Mesenchymal stem cell (in vitro differentiated cells and primary cell): ENCODE measurements around the gene ELMO1. TPM values are rescaled to one million over a fixed set of nuclear protein-coding genes. Genes with fewer than 3 reads are reported as not detected.

ENCODE experiments used
- DNase-seq: peaks from one replicate; pipeline ENCODE4 v3.0.0-alpha.2; 2013
- H2AFZ ChIP-seq: one replicate; pipeline ENCODE4 v1.6.1; 2013; ENCODE audit warnings: low read depth, mild to moderate bottlenecking, control low read depth, inconsistent platforms, low read length, moderate library complexity
- H2AK5ac ChIP-seq: 2 replicates; pipeline ENCODE4 v1.6.1; 2013; ENCODE audit warnings: low read length, moderate library complexity, mild to moderate bottlenecking, inconsistent platforms; ENCODE audit not compliant: severe bottlenecking
- H2BK120ac ChIP-seq: one replicate; pipeline ENCODE4 v1.6.1; 2013; ENCODE audit warnings: low read depth, mild to moderate bottlenecking, inconsistent platforms, low read length, moderate library complexity
- H2BK12ac ChIP-seq, 2 experiments: one replicate each; pipeline ENCODE4 v1.6.1; 2013; ENCODE audit warnings: inconsistent platforms in 2 of 2, low read length in 2 of 2, mild to moderate bottlenecking in 2 of 2, moderate library complexity in 2 of 2, control low read depth in 1 of 2
- H2BK15ac ChIP-seq: one replicate; pipeline ENCODE4 v1.6.1; 2013; ENCODE audit warnings: mild to moderate bottlenecking, low read depth, inconsistent platforms; ENCODE audit not compliant: poor library complexity, severe bottlenecking
- H2BK5ac ChIP-seq: 2 replicates; pipeline ENCODE4 v1.6.1; 2013; ENCODE audit warnings: low read depth, mild to moderate bottlenecking, low read length, control low read depth, inconsistent platforms; ENCODE audit not compliant: poor library complexity, severe bottlenecking
- H3K14ac ChIP-seq, 2 experiments: one replicate each; pipeline ENCODE4 v1.6.1; 2013; ENCODE audit warnings: inconsistent platforms in 2 of 2, low read length in 2 of 2, control low read depth in 1 of 2, mild to moderate bottlenecking in 1 of 2, moderate library complexity in 1 of 2
- H3K18ac ChIP-seq, 2 experiments: one replicate each; pipeline ENCODE4 v1.6.1; 2013; ENCODE audit warnings: inconsistent platforms in 2 of 2, low read length in 2 of 2, control low read depth in 1 of 2, low read depth in 1 of 2, mild to moderate bottlenecking in 1 of 2
- H3K23ac ChIP-seq, 2 experiments: one replicate each; pipeline ENCODE4 v1.6.1; 2013; ENCODE audit warnings: inconsistent platforms in 2 of 2, low read length in 2 of 2, mild to moderate bottlenecking in 2 of 2, moderate library complexity in 2 of 2, control low read depth in 1 of 2
- H3K27ac ChIP-seq: 2 replicates; pipeline ENCODE4 v1.5.1; 2013; ENCODE audit warnings: mild to moderate bottlenecking, moderate library complexity, low read length, control low read depth, inconsistent platforms; ENCODE audit not compliant: poor library complexity, severe bottlenecking
- H3K27me3 ChIP-seq, 2 experiments: 2 replicates each; pipeline versions ENCODE4 v1.6.1 to v1.7.0; 2013; ENCODE audit warnings: low read length in 2 of 2, mild to moderate bottlenecking in 2 of 2, moderate library complexity in 2 of 2, control low read depth in 1 of 2, inconsistent platforms in 1 of 2; ENCODE audit not compliant: control insufficient read depth in 1 of 2, insufficient read depth in 1 of 2
- H3K36me3 ChIP-seq, 2 experiments: 2 replicates each; pipeline versions ENCODE4 v1.6.1 to v1.7.0; 2013; ENCODE audit warnings: low read length in 2 of 2, control low read depth in 1 of 2, inconsistent platforms in 1 of 2, low read depth in 1 of 2, mild to moderate bottlenecking in 1 of 2; ENCODE audit not compliant: insufficient read depth in 2 of 2, control insufficient read depth in 1 of 2
- H3K4ac ChIP-seq, 2 experiments: one replicate each; pipeline ENCODE4 v1.6.1; 2013; ENCODE audit warnings: inconsistent platforms in 2 of 2, low read length in 2 of 2, mild to moderate bottlenecking in 2 of 2, moderate library complexity in 2 of 2, control low read depth in 1 of 2, low read depth in 1 of 2
- H3K4me1 ChIP-seq: 2 replicates; pipeline ENCODE4 v1.6.1; 2013; ENCODE audit warnings: low read depth, low read length, control low read depth; ENCODE audit not compliant: control insufficient read depth, insufficient read depth
- H3K4me2 ChIP-seq: 2 replicates; pipeline ENCODE4 v1.6.1; 2013; ENCODE audit warnings: low read length, mild to moderate bottlenecking, inconsistent platforms; ENCODE audit not compliant: poor library complexity, severe bottlenecking
- H3K4me3 ChIP-seq, 2 experiments: 2 replicates each; pipeline versions ENCODE4 v1.5.1 to v1.7.0; 2013; ENCODE audit warnings: low read length in 2 of 2, mild to moderate bottlenecking in 2 of 2, control low read depth in 1 of 2, low read depth in 1 of 2; ENCODE audit not compliant: insufficient read depth in 1 of 2
- H3K79me1 ChIP-seq: replicated peaks from 2 replicates; pipeline ENCODE4 v1.6.1; 2013; ENCODE audit warnings: mild to moderate bottlenecking, control low read depth, low read length, inconsistent platforms; ENCODE audit not compliant: poor library complexity, severe bottlenecking
- H3K9ac ChIP-seq: 2 replicates; pipeline ENCODE4 v1.7.0; 2013; ENCODE audit warnings: mild to moderate bottlenecking, low read length, moderate library complexity
- H3K9me3 ChIP-seq: 2 replicates; pipeline ENCODE4 v1.7.0; 2013; ENCODE audit warnings: mild to moderate bottlenecking, low read length; ENCODE audit not compliant: control insufficient read depth
- H4K8ac ChIP-seq: one replicate; pipeline ENCODE4 v1.6.1; 2013; ENCODE audit warnings: inconsistent platforms, mild to moderate bottlenecking, low read length, moderate library complexity
- H4K91ac ChIP-seq: one replicate; pipeline ENCODE4 v1.6.1; 2013; ENCODE audit warnings: mild to moderate bottlenecking, low read length, inconsistent platforms
- WGBS: methylation state at CpG from one replicate; pipeline ENCODE4 v1.1.7; 2013; ENCODE audit warnings: mixed read lengths; 5-methylcytosine and 5-hydroxymethylcytosine counted together
- polyA plus RNA-seq, 2 experiments: library from polyadenylated mRNA; stranded (reverse); fragments of 200-250 nt; gene quantifications; one replicate each; pipeline ENCODE4 v1.2.3, GENCODE V29; 2013

The ELMO1 gene, protein sequence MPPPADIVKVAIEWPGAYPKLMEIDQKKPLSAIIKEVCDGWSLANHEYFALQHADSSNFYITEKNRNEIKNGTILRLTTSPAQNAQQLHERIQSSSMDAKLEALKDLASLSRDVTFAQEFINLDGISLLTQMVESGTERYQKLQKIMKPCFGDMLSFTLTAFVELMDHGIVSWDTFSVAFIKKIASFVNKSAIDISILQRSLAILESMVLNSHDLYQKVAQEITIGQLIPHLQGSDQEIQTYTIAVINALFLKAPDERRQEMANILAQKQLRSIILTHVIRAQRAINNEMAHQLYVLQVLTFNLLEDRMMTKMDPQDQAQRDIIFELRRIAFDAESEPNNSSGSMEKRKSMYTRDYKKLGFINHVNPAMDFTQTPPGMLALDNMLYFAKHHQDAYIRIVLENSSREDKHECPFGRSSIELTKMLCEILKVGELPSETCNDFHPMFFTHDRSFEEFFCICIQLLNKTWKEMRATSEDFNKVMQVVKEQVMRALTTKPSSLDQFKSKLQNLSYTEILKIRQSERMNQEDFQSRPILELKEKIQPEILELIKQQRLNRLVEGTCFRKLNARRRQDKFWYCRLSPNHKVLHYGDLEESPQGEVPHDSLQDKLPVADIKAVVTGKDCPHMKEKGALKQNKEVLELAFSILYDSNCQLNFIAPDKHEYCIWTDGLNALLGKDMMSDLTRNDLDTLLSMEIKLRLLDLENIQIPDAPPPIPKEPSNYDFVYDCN
- 0.25 TPM for polyA plus RNA-seq (2013, experiment 1 of 2)
- 0.26 TPM for polyA plus RNA-seq (2013, experiment 2 of 2)

DNA sequence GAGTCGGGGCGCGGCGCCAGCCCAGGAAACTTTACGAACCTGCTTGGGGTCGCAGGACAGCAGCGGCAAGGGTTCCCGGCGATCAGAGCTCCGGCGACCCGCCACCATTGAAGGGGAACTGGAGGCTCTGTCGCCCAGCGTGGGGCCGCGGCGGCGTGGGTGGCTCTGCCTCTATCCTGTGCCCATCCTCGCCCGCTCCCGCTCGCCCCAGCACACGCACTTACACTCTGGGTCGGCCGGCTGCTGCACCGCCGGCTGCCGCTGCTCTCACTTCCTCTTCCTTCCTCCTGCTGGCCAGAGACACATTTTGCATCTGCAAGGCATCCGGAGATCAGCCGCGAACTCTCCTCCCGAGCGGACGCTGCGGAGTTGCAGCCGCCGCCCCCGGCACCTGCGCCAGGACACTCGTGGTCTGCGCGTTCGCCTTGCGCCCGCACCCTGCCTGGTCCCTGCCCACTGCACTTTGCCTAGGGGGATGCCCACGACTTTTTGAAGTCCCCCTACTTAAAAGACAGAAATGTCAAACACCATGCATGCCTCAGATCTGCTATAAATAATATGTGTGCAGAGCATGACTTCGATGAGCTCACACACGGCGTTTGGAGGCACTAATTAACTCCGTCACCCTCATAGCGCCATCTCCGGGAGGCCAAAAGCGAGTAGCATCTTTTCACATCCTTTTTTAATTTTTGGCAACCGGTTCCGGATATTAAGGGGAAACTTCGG, at the start of gene ELMO1:
Gene ELMO1 (minus strand): TSS at position 229 of the 726 bp plus-strand sequence. CDS start 106,174 bp downstream, outside the sequence.
- no peak within 1 kb of the TSS for H3K14ac ChIP-seq
- DNase-seq, result peak; percentile 70
- H3K9me3 ChIP-seq, result peaks cover 4% of the 10 kb centered on the region
- no peak within 1 kb of the TSS for H4K8ac ChIP-seq
- no peak within 1 kb of the TSS for H2AK5ac ChIP-seq
- H2BK12ac ChIP-seq, result no peak within 1 kb of the TSS
- H3K79me1 ChIP-seq, result no peaks in the 10 kb centered on the region
- H3K23ac ChIP-seq, result no peak within 1 kb of the TSS
- H3K27me3 ChIP-seq, result peaks cover 40 to 45% of the 10 kb centered on the region in 2 experiments
- peak within 1 kb of the TSS; percentile 33 for H2AFZ ChIP-seq
- no peak within 1 kb of the TSS for H3K27ac ChIP-seq
- H3K4ac ChIP-seq, result no peak within 1 kb of the TSS
- no peak within 1 kb of the TSS for H2BK5ac ChIP-seq
- H3K36me3 ChIP-seq, result no peaks in the 10 kb centered on the region
- peak within 1 kb of the TSS; percentile 92 for H3K4me2 ChIP-seq
- no peak within 1 kb of the TSS for H4K91ac ChIP-seq
- no peak within 1 kb of the TSS for H3K18ac ChIP-seq
- H2BK120ac ChIP-seq, result no peak within 1 kb of the TSS
- 4% methylated on average over 53 of the region's 56 CpGs for whole genome bisulfite sequencing
- H2BK15ac ChIP-seq, result peak within 1 kb of the TSS; percentile 20
- H3K4me3 ChIP-seq, result peak within 1 kb of the TSS; percentile 45 to 79
- H3K9ac ChIP-seq, result peak within 1 kb of the TSS; percentile 72
- peaks cover 17% of the 10 kb centered on the region for H3K4me1 ChIP-seq

DNA sequence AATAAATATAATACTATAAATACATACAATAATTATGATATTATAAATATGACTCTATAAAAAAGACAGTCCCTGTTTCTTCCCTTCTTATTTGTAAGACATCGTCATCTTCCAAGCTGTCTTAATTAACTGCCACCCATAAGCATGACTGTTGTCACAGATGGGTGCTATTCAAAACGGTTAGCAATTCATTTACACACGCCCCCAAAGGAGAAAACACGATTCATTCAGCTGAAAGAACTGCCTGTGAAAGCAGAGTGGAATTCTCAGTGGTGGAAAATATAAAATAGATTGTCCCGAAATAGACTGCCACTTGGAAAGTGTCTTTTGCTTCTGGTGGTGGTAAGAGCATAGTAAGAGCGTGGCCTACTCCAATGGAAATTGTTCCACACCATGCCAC, 48.9 kb upstream of the ELMO1 start:
- Histone ChIP-seq H3K4me2 (no peak overlapping the region), H3K9ac (no peak overlapping the region), H2AFZ (no peak overlapping the region), H2BK12ac (no peak overlapping the region), H3K23ac (no peak overlapping the region), H4K8ac (no peak overlapping the region), H3K9me3 (no peaks in the 10 kb centered on the region), H3K27ac (no peak overlapping the region), H2BK120ac (no peak overlapping the region), H3K18ac (no peak overlapping the region), H3K27me3 (no peaks in the 10 kb centered on the region), H3K4ac (no peak overlapping the region), H3K4me3 (no peak overlapping the region), H3K79me1 (no peaks in the 10 kb centered on the region), H3K36me3 (no peaks in the 10 kb centered on the region), H2BK15ac (no peak overlapping the region), H4K91ac (no peak overlapping the region), H3K14ac (no peak overlapping the region), H2BK5ac (no peak overlapping the region), H3K4me1 (no peaks in the 10 kb centered on the region), H2AK5ac (no peak overlapping the region)
- WGBS, result 82% methylated on average over 6 of the region's 6 CpGs
- DNase-seq, result no peak

DNA sequence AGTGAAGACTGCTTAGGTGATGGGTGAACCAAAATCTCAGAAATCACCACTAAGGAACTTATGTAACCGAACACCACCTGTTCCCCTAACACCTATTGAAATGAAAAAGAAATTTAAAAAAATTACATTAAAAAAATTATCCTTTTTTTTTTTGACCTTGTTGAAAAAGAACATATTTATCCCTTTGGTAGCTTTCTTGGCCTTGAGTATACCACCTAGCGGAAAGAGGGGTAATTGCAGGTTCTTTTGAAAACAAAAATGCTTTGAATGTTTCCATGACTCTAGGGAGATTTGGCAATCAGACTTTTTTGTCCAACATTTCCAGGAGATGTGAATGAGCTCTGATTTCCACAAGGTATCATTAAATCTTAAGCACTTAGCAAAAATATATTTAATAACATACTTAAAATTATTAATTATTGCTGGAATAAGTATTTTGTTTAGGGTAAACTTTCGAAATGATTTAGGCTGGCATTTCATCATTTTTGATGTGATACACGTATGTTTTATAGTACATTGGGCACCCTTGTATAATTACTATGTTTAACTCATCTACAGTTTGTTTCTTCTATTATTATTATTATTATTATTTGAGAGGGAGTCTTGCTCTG, 47.0 kb upstream of the ELMO1 start:
- H3K9ac ChIP-seq, result no peak overlapping the region
- H3K4me1 ChIP-seq, result peaks cover 3% of the 10 kb centered on the region
- no peak overlapping the region for H4K8ac ChIP-seq
- H2BK120ac ChIP-seq, result no peak overlapping the region
- H3K27me3 ChIP-seq, result no peaks in the 10 kb centered on the region
- H3K4ac ChIP-seq, result no peak overlapping the region
- DNase-seq, result peak; percentile 55
- no peak overlapping the region for H2BK15ac ChIP-seq
- H2AK5ac ChIP-seq, result no peak overlapping the region
- no peak overlapping the region for H3K23ac ChIP-seq
- no peak overlapping the region for H4K91ac ChIP-seq
- H2BK5ac ChIP-seq, result no peak overlapping the region
- H3K36me3 ChIP-seq, result no peaks in the 10 kb centered on the region
- H3K9me3 ChIP-seq, result no peaks in the 10 kb centered on the region
- H2AFZ ChIP-seq, result no peak overlapping the region
- no peak overlapping the region for H3K18ac ChIP-seq
- no peaks in the 10 kb centered on the region for H3K79me1 ChIP-seq
- no peak overlapping the region for H3K27ac ChIP-seq
- no peak overlapping the region for H3K14ac ChIP-seq
- no peak overlapping the region for H2BK12ac ChIP-seq
- WGBS, result 0% methylated on average over 1 of the region's 4 CpGs
- H3K4me3 ChIP-seq, result no peak overlapping the region
- no peak overlapping the region for H3K4me2 ChIP-seq
